Stimulated activated naive CD4-positive, alpha-beta T cell treated with Interleukin-2 at 50 U/mL for 16 hours (primary cell): ENCODE data around the gene DNM3.

Experiments
- DNase-seq: peaks from one replicate; lab custom pipeline; 2025; lab: John Stamatoyannopoulos, UW

The DNM3 gene

DNA sequence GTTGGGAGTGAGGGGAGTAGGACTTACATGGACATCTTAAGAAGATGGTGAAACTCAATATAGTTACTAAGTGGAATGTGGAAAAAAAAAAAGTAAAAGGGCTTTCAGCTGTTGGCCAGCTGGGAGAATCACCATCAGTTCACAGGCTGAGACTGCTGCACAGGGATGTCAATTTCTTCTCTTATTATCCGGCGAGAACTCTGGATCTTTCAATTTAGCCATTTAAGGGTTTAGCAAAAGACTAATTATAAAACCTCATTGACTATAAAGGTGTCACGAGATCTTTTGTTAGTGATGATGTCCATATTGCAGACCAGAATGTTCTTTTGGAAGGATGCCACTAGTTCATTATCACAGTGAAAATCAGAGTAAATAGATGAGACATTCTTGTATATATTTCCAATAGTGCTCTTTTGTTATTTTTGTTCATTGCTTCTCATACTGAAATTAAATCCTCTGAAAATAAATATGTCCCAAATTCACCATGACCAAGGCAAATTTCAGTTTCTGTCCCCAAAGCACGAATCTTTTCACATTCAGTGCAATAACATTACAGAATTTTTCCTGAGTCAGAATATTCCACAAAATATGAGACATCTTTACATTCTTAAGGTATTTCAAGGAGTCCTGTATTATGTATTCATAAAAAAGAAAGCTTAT is 266.1 kb downstream of the DNM3 start:
- no peak for DNase-seq

- DNase-seq: no peak
Measured at GRCh38 chr1:172108161-172108893, 267.0 kb downstream of the DNM3 start.

GRCh38 chr1:172109359-172109758 is 268.1 kb downstream of the DNM3 start:
- no peak for DNase-seq

- no peak for DNase-seq
Measured at GRCh38 chr1:172112576-172112975, 271.3 kb downstream of the DNM3 start.

DNA sequence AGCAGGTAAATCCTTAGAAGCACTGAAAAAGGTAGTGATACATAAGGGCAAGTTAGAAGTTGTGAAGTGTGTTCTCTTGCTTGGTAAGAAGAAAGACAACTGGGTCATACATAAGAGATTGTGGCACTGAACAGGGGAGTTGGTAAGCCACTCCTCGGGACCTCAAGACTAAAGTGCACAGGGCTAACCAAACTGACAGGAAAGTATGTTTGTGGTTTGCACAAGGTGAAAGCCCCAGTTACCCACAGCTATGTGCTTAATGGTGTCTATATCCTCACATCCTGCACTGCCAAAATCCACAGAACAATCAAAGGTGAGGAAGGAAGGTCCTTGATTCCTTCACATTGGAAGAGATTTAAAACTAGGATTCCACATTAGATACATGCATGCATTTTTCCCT is 276.5 kb downstream of the DNM3 start:
- DNase-seq: no peak

GRCh38 chr1:172118618-172119017 is 277.3 kb downstream of the DNM3 start:
- no peak for DNase-seq

DNA sequence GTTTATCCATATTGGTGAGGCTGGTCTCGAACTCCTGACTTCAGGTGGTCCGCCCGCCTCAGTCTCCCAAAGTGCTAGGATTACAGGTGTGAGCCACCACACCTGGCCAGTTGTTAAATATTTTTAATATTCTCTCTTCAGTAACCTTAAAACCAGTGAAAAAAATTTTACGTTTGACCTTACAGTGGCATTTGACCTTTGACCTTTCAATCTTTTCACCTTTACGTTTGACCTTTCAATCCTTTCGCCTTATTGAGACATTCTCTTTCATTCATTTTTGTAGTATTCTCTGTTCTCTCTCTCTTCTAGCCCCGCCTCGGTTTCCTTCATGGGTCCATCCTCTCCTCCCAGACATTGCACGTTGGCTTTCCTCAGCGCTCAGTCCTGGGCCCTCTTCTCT is 277.9 kb downstream of the DNM3 start:
- DNase-seq: no peak

DNA sequence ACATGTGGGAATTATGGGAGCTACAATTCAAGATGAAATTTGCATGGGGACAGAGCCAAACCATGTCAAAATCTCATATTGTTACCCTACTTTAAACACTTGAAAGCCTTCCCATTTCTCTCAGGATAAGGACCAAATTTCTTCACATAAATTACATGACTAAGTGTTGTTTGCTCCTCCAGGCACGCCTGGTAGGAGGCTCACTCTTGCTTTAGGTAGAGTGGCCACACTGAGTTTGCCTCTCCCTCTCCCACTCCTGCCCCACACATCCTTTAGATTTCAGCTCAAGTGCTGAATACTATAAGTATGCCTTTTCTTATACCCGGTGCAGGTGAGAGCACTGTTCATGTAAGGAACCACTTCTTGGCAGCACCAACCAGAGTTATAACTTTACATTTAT is 279.1 kb downstream of the DNM3 start:
- no peak for DNase-seq

DNA sequence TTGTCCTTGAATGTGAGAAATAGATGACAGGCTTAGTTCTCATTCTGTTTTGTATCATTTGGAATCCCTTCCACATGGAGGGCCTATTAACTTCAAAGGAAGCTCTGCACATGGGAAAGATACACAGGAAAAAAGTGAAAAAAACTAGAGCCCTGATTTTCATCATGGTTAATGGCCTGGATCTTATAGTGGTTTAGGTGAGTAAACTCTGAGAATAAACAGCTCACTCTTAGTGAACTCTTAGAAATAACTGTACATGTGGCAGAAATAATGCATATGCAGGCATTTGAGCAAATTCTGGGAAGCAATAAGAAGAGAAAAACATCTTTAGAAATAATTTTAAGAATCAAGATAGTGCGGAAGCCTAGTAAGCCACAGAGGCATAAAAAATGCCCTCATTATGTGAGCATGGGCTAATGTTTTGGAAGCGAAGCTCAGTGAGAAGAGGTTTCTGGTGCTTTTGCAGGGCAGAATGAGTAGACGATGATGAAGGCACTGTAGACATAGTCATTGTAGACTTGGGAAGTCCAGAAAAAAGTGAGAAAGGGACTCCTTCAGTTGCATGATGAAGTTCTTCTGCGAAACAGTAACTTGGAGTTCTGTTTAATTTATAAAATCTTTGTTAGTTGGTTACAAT is 279.9 kb downstream of the DNM3 start:
- DNase-seq: no peak

- DNase-seq: no peak
Measured at GRCh38 chr1:172122381-172122780, 281.1 kb downstream of the DNM3 start.

DNA sequence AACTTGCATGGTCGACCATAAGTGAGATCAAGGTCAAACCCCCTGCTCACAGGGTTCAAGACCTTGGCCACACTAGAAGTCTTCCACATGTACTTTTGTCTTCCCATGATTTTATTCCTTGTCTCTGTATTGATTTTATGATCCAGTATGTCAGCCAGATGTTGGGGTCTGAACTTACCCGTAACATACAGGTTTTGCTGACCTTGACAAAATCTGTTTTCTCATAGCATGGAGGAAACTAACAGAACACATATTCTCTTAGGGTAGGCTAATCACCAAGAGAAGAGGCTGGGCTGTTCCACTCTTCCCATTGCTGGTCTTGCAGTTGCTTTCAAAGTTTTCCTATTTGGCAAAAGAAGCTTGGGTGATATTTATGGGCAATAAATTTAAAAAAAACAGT is 284.0 kb downstream of the DNM3 start:
- no peak for DNase-seq

GRCh38 chr1:172125812-172126430 is 284.6 kb downstream of the DNM3 start:
- no peak for DNase-seq

- no peak for DNase-seq
Measured at GRCh38 chr1:172132836-172133235, 291.5 kb downstream of the DNM3 start.

GRCh38 chr1:172134087-172134731 is 292.9 kb downstream of the DNM3 start:
- DNase-seq: no peak

GRCh38 chr1:172135076-172135672 is 293.9 kb downstream of the DNM3 start:
- no peak for DNase-seq

- DNase-seq: no peak
Measured at GRCh38 chr1:172135978-172136610, 294.8 kb downstream of the DNM3 start.

- DNase-seq: no peak
Measured at GRCh38 chr1:172136925-172137324, 295.6 kb downstream of the DNM3 start.

- no peak for DNase-seq
Measured at GRCh38 chr1:172137703-172138454, 296.6 kb downstream of the DNM3 start.

GRCh38 chr1:172138634-172139033 is 297.3 kb downstream of the DNM3 start:
- DNase-seq: no peak

DNA sequence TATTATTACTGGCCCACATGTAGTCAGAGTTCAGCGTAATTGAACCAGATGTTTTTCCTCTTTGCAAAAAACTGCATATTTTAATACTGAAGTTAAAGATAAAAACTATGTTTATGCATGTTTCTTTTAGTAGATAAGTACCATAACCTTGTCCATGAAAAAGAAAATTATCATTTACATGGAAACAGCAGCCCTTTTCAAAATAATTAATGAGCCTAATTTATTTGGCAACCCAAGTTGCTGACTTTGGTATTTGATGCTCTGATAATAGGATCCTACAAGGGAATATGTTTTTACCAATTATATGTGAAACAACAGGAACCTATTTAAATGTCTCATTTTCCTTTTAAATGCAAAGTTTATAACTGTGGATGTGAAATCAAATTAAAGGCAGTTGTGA is 297.9 kb downstream of the DNM3 start:
- no peak for DNase-seq

DNA sequence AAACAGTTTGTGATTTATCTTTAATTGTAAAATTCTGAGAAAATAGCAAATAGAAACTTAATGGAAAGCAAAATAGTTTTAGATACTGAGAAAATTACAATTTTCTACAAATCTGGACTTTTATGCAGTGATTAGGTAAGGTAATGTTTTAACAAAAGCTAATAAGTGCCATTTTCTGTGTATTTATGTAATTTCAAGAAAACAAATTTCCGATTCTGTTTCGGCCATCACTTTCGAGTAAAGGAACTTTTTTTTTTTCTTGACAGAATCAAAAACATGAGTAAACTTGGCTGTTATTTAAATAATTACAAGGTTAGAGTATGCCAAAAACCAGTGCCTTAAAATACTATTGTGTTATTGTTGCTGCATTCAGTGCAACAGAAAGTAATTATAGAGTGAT is 298.8 kb downstream of the DNM3 start:
- DNase-seq: no peak
